ENCODE data around the gene PSORS1C1. TPM values are rescaled to one million over a fixed set of nuclear protein-coding genes. Genes with fewer than 3 reads are reported as not detected.
"Not testable (repeated sequence)": the region's sequence is repeated elsewhere in the genome, so short reads cannot be mapped to it uniquely, and the experiment has no call there.

The PSORS1C1 gene
- polyA plus RNA-seq, 1 donor from 2014 or later = not detected

GRCh38 chr6:31179896-31180295 is 65.3 kb downstream of the PSORS1C1 start:
- Histone ChIP-seq H3K36me3 (ENCODE audit: insufficient read depth, low read length) (no peaks in the 10 kb centered on the region), H3K4me2 (ENCODE audit: low read length) (no peak overlapping the region), H3K9ac (ENCODE audit: low read length) (no peak overlapping the region), H3F3A (ENCODE audit: insufficient read depth, low read length, poor library complexity, severe bottlenecking) (no peaks in the 10 kb centered on the region), H3K27me3 (ENCODE audit: insufficient read depth, low read depth, low read length) (no peaks in the 10 kb centered on the region), H3K9me3 (ENCODE audit: low read length) (no peaks in the 10 kb centered on the region), H3K27ac (ENCODE audit: low read length) (no peak overlapping the region), H3K9me2 (ENCODE audit: insufficient read depth, low read length) (no peaks in the 10 kb centered on the region), H3K4me3 (ENCODE audit: low read length) (no peak overlapping the region), H2AFZ (ENCODE audit: low read depth, low read length) (no peak overlapping the region), H3K79me2 (replicated peaks; ENCODE audit: insufficient read depth, low read length) (no peaks in the 10 kb centered on the region), H4K20me1 (ENCODE audit: insufficient read depth) (no peaks in the 10 kb centered on the region)
- no peak for TF ChIP-seq EZH2 (IDR thresholded peaks at IDR 0.05; ENCODE audit: borderline replicate concordance, insufficient read depth, low read length, poor library complexity, severe bottlenecking)
- no peak for TF ChIP-seq POLR2AphosphoS5 (IDR thresholded peaks at IDR 0.05)
- TF ChIP-seq, protein P1, sequence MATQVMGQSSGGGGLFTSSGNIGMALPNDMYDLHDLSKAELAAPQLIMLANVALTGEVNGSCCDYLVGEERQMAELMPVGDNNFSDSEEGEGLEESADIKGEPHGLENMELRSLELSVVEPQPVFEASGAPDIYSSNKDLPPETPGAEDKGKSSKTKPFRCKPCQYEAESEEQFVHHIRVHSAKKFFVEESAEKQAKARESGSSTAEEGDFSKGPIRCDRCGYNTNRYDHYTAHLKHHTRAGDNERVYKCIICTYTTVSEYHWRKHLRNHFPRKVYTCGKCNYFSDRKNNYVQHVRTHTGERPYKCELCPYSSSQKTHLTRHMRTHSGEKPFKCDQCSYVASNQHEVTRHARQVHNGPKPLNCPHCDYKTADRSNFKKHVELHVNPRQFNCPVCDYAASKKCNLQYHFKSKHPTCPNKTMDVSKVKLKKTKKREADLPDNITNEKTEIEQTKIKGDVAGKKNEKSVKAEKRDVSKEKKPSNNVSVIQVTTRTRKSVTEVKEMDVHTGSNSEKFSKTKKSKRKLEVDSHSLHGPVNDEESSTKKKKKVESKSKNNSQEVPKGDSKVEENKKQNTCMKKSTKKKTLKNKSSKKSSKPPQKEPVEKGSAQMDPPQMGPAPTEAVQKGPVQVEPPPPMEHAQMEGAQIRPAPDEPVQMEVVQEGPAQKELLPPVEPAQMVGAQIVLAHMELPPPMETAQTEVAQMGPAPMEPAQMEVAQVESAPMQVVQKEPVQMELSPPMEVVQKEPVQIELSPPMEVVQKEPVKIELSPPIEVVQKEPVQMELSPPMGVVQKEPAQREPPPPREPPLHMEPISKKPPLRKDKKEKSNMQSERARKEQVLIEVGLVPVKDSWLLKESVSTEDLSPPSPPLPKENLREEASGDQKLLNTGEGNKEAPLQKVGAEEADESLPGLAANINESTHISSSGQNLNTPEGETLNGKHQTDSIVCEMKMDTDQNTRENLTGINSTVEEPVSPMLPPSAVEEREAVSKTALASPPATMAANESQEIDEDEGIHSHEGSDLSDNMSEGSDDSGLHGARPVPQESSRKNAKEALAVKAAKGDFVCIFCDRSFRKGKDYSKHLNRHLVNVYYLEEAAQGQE (IDR thresholded peaks at IDR 0.05; ENCODE audit: borderline replicate concordance) = no peak
- TF ChIP-seq EP300 (conservative IDR thresholded peaks at IDR 0.05; ENCODE audit: poor library complexity, severe bottlenecking) = no peak
- no peak for TF ChIP-seq RAD21 (conservative IDR thresholded peaks at IDR 0.05)
- TF ChIP-seq MXI1 (conservative IDR thresholded peaks at IDR 0.05; ENCODE audit: poor library complexity, severe bottlenecking) = no peak
- TF ChIP-seq SMC3 (conservative IDR thresholded peaks at IDR 0.05; ENCODE audit: poor library complexity) = no peak
- TF ChIP-seq CTCF (IDR thresholded peaks at IDR 0.05; ENCODE audit: poor library complexity, severe bottlenecking) = no peak
- TF ChIP-seq TAF1 (IDR thresholded peaks at IDR 0.05; ENCODE audit: low read depth) = no peak

- H3K27me3 ChIP-seq (ENCODE audit: insufficient read depth, low read depth, low read length) = no peaks in the 10 kb centered on the region
- no peak overlapping the region for H3K4me2 ChIP-seq (ENCODE audit: low read length)
- no peak overlapping the region for H3K9ac ChIP-seq (ENCODE audit: low read length)
- no peak overlapping the region for H3K4me3 ChIP-seq (ENCODE audit: low read length)
- no peaks in the 10 kb centered on the region for H3K9me3 ChIP-seq (ENCODE audit: low read length)
- H3F3A ChIP-seq (ENCODE audit: insufficient read depth, low read length, poor library complexity, severe bottlenecking) = no peaks in the 10 kb centered on the region
- no peaks in the 10 kb centered on the region for H4K20me1 ChIP-seq (ENCODE audit: insufficient read depth)
- no peaks in the 10 kb centered on the region for H3K36me3 ChIP-seq (ENCODE audit: insufficient read depth, low read length)
- TF ChIP-seq TAF1 (IDR thresholded peaks at IDR 0.05; ENCODE audit: low read depth) (no peak), EP300 (conservative IDR thresholded peaks at IDR 0.05; ENCODE audit: poor library complexity, severe bottlenecking) (no peak), CTCF (IDR thresholded peaks at IDR 0.05; ENCODE audit: poor library complexity, severe bottlenecking) (no peak), POLR2AphosphoS5 (IDR thresholded peaks at IDR 0.05) (no peak), RAD21 (conservative IDR thresholded peaks at IDR 0.05) (no peak), MXI1 (conservative IDR thresholded peaks at IDR 0.05; ENCODE audit: poor library complexity, severe bottlenecking) (no peak), SMC3 (conservative IDR thresholded peaks at IDR 0.05; ENCODE audit: poor library complexity) (no peak), EZH2 (IDR thresholded peaks at IDR 0.05; ENCODE audit: borderline replicate concordance, insufficient read depth, low read length, poor library complexity, severe bottlenecking) (no peak)
- TF ChIP-seq, protein P1 (IDR thresholded peaks at IDR 0.05; ENCODE audit: borderline replicate concordance) = no peak
- no peaks in the 10 kb centered on the region for H3K79me2 ChIP-seq (replicated peaks; ENCODE audit: insufficient read depth, low read length)
- no peaks in the 10 kb centered on the region for H3K9me2 ChIP-seq (ENCODE audit: insufficient read depth, low read length)
- H3K27ac ChIP-seq (ENCODE audit: low read length) = no peak overlapping the region
- no peak overlapping the region for H2AFZ ChIP-seq (ENCODE audit: low read depth, low read length)
Observed at GRCh38 chr6:31180500-31180899, 65.9 kb downstream of the PSORS1C1 start.

DNA sequence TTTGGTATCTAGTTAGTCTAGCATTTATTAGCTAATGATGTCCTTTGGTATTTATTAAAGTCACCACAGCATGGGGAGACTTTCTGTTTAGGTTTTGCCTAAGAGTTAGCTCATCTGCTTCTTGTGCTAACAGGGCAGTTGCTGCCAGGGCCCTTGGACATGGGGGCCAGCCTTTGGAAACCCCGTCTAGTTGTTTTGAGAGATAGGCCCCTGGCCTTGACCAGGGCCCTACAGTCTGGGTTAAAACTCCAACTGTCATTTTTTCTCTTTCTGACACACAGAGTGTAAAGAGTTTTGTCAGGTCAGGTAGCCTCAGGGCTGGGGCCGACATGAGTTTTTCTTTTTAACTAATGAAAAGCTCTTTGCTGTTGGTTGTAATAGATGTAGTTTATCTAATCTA is 68.7 kb downstream of the PSORS1C1 start:
- not testable (repeated sequence) for H3K4me3 ChIP-seq (ENCODE audit: low read length); H3K27me3 ChIP-seq (ENCODE audit: insufficient read depth, low read depth, low read length); H3K9me3 ChIP-seq (ENCODE audit: low read length); H3K9me2 ChIP-seq (ENCODE audit: insufficient read depth, low read length); H3K79me2 ChIP-seq (replicated peaks; ENCODE audit: insufficient read depth, low read length); H3K4me2 ChIP-seq (ENCODE audit: low read length); H3K27ac ChIP-seq (ENCODE audit: low read length); H3F3A ChIP-seq (ENCODE audit: insufficient read depth, low read length, poor library complexity, severe bottlenecking); H2AFZ ChIP-seq (ENCODE audit: low read depth, low read length); H3K9ac ChIP-seq (ENCODE audit: low read length); H4K20me1 ChIP-seq (ENCODE audit: insufficient read depth); H3K36me3 ChIP-seq (ENCODE audit: insufficient read depth, low read length)
